BLaER1 treated with 17β-estradiol and CSF1 and Interleukin-3, amounts not matched to agents 10 nM and 100 nM (cell line): ENCODE results near the gene GCAT.
A peak's percentile ranks its signal among the peaks of the same experiment; 100 is the strongest.

Experiments used
- H3K27ac ChIP-seq, 11 experiments: shearing (Covaris generic); formaldehyde crosslinking; 2 replicates each; pipeline ENCODE4 v1.8.1; 2022
- H3K27me3 ChIP-seq, 11 experiments: shearing (Covaris generic); formaldehyde crosslinking; 2 replicates each; pipeline ENCODE4 v1.8.1; 2022
- H3K36me3 ChIP-seq, 11 experiments: shearing (Covaris generic); formaldehyde crosslinking; 2 replicates each; pipeline ENCODE4 v1.8.1; 2022
- H3K4me1 ChIP-seq, 10 experiments: shearing (Covaris generic); formaldehyde crosslinking; 2 replicates each; pipeline ENCODE4 v1.8.1; 2022
- H3K4me2 ChIP-seq, 11 experiments: shearing (Covaris generic); formaldehyde crosslinking; 2 replicates each; pipeline ENCODE4 v1.8.1; 2022
- H3K4me3 ChIP-seq, 10 experiments: shearing (Covaris generic); formaldehyde crosslinking; 2 replicates each; pipeline ENCODE4 v1.8.1; 2022
- H3K9ac ChIP-seq, 11 experiments: shearing (Covaris generic); formaldehyde crosslinking; 2 replicates each; pipeline ENCODE4 v1.8.1; 2022
- H3K9me3 ChIP-seq, 11 experiments: shearing (Covaris generic); formaldehyde crosslinking; replicated peaks in 1 of 11; 2 replicates each; pipeline ENCODE4 v1.8.1; 2022
- H4K20me1 ChIP-seq, 11 experiments: shearing (Covaris generic); formaldehyde crosslinking; 2 replicates each; pipeline ENCODE4 v1.8.1; 2022
- Cebpa-rat ChIP-seq, 11 experiments: shearing (Covaris generic); IDR thresholded peaks; 2 replicates each; pipeline ENCODE4 v1.8.1; 2022

Gene GCAT

DNA sequence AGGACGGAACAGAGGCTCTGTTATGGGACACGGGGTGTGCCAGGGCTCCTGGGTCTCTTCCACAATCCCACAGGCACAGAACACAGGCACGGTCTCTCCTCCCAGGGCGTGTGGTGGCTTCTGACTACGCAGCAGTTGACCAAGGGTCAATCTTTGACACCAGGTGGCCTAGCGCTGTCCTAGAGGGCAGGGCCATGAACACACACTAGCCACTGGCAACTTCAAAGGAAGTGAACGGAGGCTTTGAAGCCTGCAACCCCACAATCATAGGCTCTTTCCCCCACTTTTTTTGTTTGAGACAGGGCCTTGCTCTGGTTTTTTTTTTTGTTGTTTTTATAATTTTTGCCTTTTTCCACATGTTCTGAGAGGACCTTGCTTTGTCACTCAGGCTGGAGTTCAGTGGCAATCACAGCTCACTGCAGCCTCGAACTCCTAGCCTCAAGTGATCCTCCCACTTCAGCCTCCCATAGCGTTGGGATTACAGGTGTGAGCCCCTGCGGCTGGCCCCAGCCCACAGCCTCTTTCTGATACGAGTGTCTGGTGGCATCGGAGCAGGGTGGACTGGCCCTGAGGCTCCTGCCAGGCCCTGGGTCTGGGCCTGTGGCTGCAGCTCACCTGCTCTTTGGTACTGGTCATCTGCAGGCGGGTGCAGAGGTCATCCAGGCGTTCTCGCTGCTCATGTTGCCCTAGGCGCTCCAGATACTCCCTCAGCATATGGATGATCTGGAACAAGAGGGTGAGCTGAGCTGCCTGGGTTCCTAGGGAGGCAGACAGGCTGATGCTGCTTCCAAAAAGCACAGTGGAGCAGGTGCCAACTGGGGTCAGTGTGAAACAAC is 24.5 kb downstream of the GCAT start:
- Histone ChIP-seq H3K27ac (no peak overlapping the region), H3K27me3 (no peaks in the 10 kb centered on the region), H3K36me3 (peaks cover 70 to 92% (median 84%) of the 10 kb centered on the region in 11 experiments), H3K9me3 (no peaks in the 10 kb centered on the region), H4K20me1 (peaks cover 0 to 46% (median 0%) of the 10 kb centered on the region in 11 experiments; a peak in 6 of 22 replicates), H3K4me1 (no peaks in the 10 kb centered on the region), H3K9ac (peak overlapping the region in 1 of 11 experiments; percentile 18; a peak in 1 of 22 replicates), H3K4me3 (no peak overlapping the region), H3K4me2 (no peak overlapping the region)
- no peak for TF ChIP-seq Cebpa-rat (IDR thresholded peaks at IDR 0.05)

DNA sequence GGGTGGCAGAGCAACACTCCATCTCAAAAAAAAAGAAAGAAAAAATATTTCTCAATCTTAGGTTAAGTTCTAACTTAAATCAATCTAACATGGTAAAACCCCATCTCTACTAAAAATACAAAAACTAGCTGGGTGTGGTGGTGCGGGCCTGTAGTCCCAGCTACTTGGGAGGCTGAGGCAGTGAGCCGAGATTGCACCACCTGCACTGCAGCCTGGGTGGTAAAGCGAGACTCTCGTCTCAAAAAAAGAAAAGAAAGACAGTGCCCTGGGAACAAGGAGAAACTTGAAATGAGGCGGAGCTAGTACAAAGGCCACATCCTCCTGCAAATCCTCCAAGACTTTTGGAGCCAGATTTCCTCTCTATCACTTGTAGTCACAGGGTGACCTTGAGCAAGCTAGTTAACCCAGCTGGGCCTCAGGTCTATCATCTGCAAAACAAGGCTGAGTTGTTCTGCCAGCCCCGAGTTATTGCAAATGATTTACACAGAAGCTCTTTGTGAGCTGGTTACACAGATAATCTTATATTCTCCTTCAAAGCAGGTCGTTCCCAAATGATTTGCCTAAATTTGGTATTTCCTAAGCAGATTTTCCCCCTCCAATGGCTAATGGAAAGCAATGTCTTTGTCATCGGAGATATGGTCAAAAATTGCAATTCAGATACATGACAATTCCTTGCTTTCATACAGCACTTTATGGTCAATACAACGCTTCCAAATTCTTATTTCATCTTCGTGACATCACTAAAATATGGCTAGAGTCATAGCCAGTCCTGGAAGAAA is 34.5 kb downstream of the GCAT start:
- peaks cover 14 to 25% (median 16%) of the 10 kb centered on the region in 10 experiments for H3K4me1 ChIP-seq
- peaks cover 28 to 48% (median 30%) of the 10 kb centered on the region in 11 experiments for H3K36me3 ChIP-seq
- no peaks in the 10 kb centered on the region for H3K27me3 ChIP-seq
- no peak overlapping the region; a peak in 1 of 22 replicates for H3K9ac ChIP-seq
- TF ChIP-seq Cebpa-rat (IDR thresholded peaks at IDR 0.05): no peak
- H3K4me3 ChIP-seq: peak overlapping the region in 5 of 10 experiments; percentile 78 to 87 (median 85); a peak in 4 of 20 replicates
- H3K4me2 ChIP-seq: peak overlapping the region; percentile 74 to 97 (median 88)
- H3K27ac ChIP-seq: no peak overlapping the region
- peaks cover 0 to 40% (median 11%) of the 10 kb centered on the region in 11 experiments; a peak in 10 of 22 replicates for H4K20me1 ChIP-seq
- H3K9me3 ChIP-seq: peaks cover 0 to 12% (median 9%) of the 10 kb centered on the region in 11 experiments; a peak in 14 of 22 replicates

DNA sequence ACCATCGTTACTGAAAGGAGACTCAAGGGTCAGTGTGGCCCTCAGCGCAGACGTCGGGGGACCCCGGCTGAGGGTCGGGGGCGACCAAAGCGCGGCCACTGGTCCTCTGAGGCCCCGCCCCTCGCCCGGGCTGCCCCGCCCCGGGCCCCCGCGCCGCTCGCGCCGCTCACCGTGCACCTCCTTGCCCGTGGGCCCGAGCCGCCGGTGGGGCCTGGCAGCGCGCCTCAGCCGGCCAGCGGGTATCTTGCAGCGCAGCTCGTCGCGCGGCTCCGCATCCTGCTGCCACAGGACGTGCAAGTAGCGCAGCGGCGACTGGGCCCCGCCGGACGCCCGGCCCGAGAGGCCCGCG is 36.0 kb downstream of the GCAT start:
- Histone ChIP-seq H4K20me1 (peaks cover 0 to 34% (median 8%) of the 10 kb centered on the region in 11 experiments; a peak in 9 of 22 replicates), H3K9ac (peak overlapping the region; percentile 79 to 92 (median 84)), H3K4me2 (peak overlapping the region; percentile 74 to 97 (median 88)), H3K4me3 (peak overlapping the region; percentile 78 to 93 (median 86)), H3K36me3 (peaks cover 13 to 33% (median 15%) of the 10 kb centered on the region in 11 experiments), H3K9me3 (peaks cover 0 to 12% (median 9%) of the 10 kb centered on the region in 11 experiments; a peak in 14 of 22 replicates), H3K4me1 (peaks cover 23 to 36% (median 27%) of the 10 kb centered on the region in 10 experiments), H3K27ac (peak overlapping the region; percentile 61 to 87 (median 81); a peak in 21 of 22 replicates), H3K27me3 (no peaks in the 10 kb centered on the region)
- TF ChIP-seq Cebpa-rat (IDR thresholded peaks at IDR 0.05): no peak

DNA sequence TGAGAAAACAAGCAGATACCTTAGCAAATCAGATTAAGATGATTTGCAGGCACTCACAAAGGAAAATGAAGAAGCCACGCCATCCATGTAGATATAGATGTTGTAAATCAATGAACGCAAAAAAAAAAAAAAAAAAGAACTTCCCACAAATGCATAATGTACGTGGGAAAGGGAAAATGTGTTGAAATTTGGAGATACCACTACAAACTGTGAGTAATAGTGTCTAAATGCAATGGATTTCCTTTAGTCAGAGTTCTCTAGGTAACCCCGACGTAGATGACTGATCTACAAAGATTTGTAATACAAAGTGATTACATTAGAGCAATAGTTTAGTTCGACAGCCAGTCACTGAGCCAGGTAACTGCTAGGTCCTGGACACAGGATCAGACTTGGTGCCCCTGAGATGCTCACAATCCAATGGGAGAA is 37.2 kb downstream of the GCAT start:
- peak overlapping the region; percentile 29 to 87 (median 59); a peak in 16 of 22 replicates for H3K27ac ChIP-seq
- TF ChIP-seq Cebpa-rat (IDR thresholded peaks at IDR 0.05): no peak
- peaks cover 0 to 36% (median 9%) of the 10 kb centered on the region in 11 experiments; a peak in 11 of 22 replicates for H4K20me1 ChIP-seq
- H3K9me3 ChIP-seq: peaks cover 0 to 12% (median 9%) of the 10 kb centered on the region in 11 experiments; a peak in 14 of 22 replicates
- H3K27me3 ChIP-seq: no peaks in the 10 kb centered on the region
- H3K4me3 ChIP-seq: peak overlapping the region; percentile 57 to 93 (median 86)
- peaks cover 1 to 21% (median 3%) of the 10 kb centered on the region in 11 experiments; a peak in 21 of 22 replicates for H3K36me3 ChIP-seq
- peak overlapping the region in 8 of 11 experiments; percentile 18 to 63 (median 37); a peak in 11 of 22 replicates for H3K4me2 ChIP-seq
- peaks cover 26 to 37% (median 29%) of the 10 kb centered on the region in 10 experiments for H3K4me1 ChIP-seq
- peak overlapping the region in 5 of 11 experiments; percentile 14 to 35 (median 25); a peak in 3 of 22 replicates for H3K9ac ChIP-seq

DNA sequence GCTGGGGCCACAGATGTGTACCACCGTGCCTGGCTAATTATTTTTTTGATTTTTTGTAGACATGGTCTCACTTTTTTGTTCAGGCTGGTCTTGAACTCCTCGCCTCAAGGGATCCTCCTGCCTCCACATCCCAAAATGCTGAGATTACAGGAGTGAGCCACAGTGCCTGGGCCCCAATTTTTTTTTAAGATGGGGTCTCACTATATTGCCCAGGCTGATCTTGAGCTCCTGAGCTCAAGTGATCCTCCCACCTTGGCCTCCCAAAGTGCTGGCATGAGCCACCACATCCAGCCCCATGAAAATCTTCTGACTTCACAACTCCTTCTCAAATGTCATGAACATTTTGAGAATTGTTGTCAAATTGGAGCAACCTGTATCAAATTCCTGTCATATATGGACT is 38.7 kb downstream of the GCAT start:
- peaks cover 7 to 22% (median 12%) of the 10 kb centered on the region in 11 experiments for H3K36me3 ChIP-seq

DNA sequence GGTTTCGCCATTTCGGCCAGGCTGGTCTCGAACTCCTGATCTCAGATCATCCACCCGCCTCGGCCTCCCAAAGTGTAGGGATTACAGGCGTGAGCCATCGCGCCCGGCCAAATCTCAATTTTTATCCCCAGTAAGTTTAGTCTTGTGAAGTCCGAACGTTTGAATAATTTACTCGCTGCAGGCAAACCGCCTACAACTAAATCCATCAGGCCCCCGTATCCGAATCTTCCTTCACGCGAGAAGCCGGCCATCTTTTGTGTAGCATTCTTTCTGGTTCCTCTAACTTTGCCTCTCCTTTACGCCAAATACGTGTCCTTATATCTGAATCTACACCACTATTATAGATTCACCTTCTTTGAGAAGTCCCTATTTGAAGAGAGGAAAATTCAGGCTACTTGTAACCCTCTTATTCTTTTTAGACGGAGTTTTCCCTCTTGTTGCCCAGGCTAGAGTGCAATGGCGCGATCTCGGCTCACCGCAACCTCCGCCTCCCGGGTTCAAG is 40.9 kb downstream of the GCAT start:
- Histone ChIP-seq H3K4me1 (peaks cover 26 to 37% (median 30%) of the 10 kb centered on the region in 10 experiments), H4K20me1 (peaks cover 7 to 45% (median 35%) of the 10 kb centered on the region in 11 experiments; a peak in 21 of 22 replicates), H3K4me3 (peak overlapping the region; percentile 73 to 84 (median 80)), H3K9ac (peak overlapping the region; percentile 88 to 96 (median 91)), H3K9me3 (peaks cover 0 to 12% (median 9%) of the 10 kb centered on the region in 11 experiments; a peak in 14 of 22 replicates), H3K27me3 (no peaks in the 10 kb centered on the region), H3K36me3 (peaks cover 29 to 39% (median 34%) of the 10 kb centered on the region in 11 experiments), H3K4me2 (peak overlapping the region; percentile 87 to 99 (median 92)), H3K27ac (peak overlapping the region; percentile 87 to 92 (median 90))
- no peak for TF ChIP-seq Cebpa-rat (IDR thresholded peaks at IDR 0.05)

More for the DNA sequence above, 38.7 kb downstream of the GCAT start:
- Histone ChIP-seq H3K27ac (no peak overlapping the region), H3K9ac (no peak overlapping the region), H3K4me3 (no peak overlapping the region), H3K4me1 (peaks cover 40 to 45% (median 44%) of the 10 kb centered on the region in 10 experiments), H3K9me3 (peaks cover 0 to 12% (median 9%) of the 10 kb centered on the region in 11 experiments; a peak in 14 of 22 replicates), H3K4me2 (no peak overlapping the region), H3K27me3 (no peaks in the 10 kb centered on the region), H4K20me1 (peaks cover 0 to 41% (median 24%) of the 10 kb centered on the region in 11 experiments; a peak in 16 of 22 replicates)
- no peak for TF ChIP-seq Cebpa-rat (IDR thresholded peaks at IDR 0.05)

DNA sequence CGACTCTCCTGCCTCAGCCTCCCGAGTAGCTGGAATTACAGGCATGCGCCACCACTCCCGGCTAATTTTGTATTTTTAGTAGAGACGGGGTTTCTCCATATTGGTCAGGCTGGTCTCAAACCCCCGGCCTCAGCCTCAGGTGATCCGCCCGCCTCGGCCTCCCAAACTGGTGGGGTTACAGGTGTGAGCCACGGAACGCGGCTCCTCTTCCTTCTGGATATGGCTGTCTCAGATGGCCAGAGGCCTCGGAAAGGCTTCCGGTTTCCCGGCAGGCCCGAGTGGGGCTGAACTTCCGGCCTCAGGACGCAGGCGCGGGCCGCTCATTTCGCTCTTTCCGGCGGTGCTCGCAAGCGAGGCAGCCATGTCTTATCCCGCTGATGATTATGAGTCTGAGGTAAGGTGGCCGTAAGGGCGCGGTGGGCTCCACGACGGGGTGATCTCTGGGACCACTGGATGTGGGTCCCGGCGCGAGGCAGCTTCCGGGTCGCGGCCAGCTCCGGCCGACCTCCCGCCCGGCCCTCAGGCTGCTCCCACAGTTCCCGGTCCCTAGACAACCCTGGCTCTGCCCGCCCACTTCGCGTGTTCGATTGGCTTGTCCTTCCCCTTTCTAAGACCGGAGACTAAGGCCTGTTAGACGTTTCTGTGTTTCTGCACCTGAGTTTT is 41.5 kb downstream of the GCAT start, which contains the start of gene EIF3L:
Gene EIF3L, plus strand, starts transcription at position 331 of the 663 bp plus-strand sequence. Its CDS starts 31 bp downstream, at position 362.
- TF ChIP-seq Cebpa-rat (IDR thresholded peaks at IDR 0.05): no peak
- H3K4me3 ChIP-seq: peak within 1 kb of the TSS; percentile 73 to 84 (median 80)
- peaks cover 35 to 45% (median 40%) of the 10 kb centered on the region in 11 experiments for H3K36me3 ChIP-seq
- H3K4me2 ChIP-seq: peak within 1 kb of the TSS; percentile 87 to 99 (median 92)
- H3K9me3 ChIP-seq: peaks cover 0 to 12% (median 9%) of the 10 kb centered on the region in 11 experiments; a peak in 14 of 22 replicates
- peaks cover 12 to 47% (median 41%) of the 10 kb centered on the region in 11 experiments; a peak in 21 of 22 replicates for H4K20me1 ChIP-seq
- H3K9ac ChIP-seq: peak within 1 kb of the TSS; percentile 88 to 96 (median 91)
- peak within 1 kb of the TSS; percentile 87 to 92 (median 90) for H3K27ac ChIP-seq
- H3K27me3 ChIP-seq: no peaks in the 10 kb centered on the region
- peaks cover 26 to 37% (median 30%) of the 10 kb centered on the region in 10 experiments for H3K4me1 ChIP-seq
